Cardiac muscle cell (in vitro differentiated cells and primary cell): ENCODE measurements around the gene PDZRN4. TPM values are rescaled to one million over a fixed set of nuclear protein-coding genes. Genes with fewer than 3 reads are reported as not detected.
"Not testable (repeated sequence)": the region's sequence is repeated elsewhere in the genome, so short reads cannot be mapped to it uniquely, and the experiment has no call there.

Experiments
- DNase-seq, 2 donors: peaks; one replicate each; pipeline versions ENCODE4 v3.0.0 to v3.0.0-alpha.2; 2010 to 2017; ENCODE audit warnings: low read depth in 1 of 2, low spot score in 1 of 2
- H3K27ac ChIP-seq: fragments of 200-600 bp; sonication (generic); 2 replicates; pipeline ENCODE4 v1.5.1; 2016
- H3K27me3 ChIP-seq: fragments of 200-600 bp; sonication (generic); 2 replicates; pipeline ENCODE4 v1.6.0; 2016; ENCODE audit warnings: control low read depth
- H3K36me3 ChIP-seq: fragments of 200-600 bp; sonication (generic); 2 replicates; pipeline ENCODE4 v1.5.1; 2016; ENCODE audit warnings: control low read depth
- H3K4me1 ChIP-seq: fragments of 200-600 bp; sonication (generic); 2 replicates; pipeline ENCODE4 v1.8.1; 2017; ENCODE audit warnings: low read depth, mild to moderate bottlenecking, mixed run types
- H3K4me3 ChIP-seq: fragments of 200-600 bp; sonication (generic); 2 replicates; pipeline ENCODE4 v1.5.1; 2016; ENCODE audit warnings: mild to moderate bottlenecking
- H3K9me3 ChIP-seq: fragments of 200-600 bp; sonication (generic); 2 replicates; pipeline ENCODE4 v1.5.1; 2017; ENCODE audit warnings: low read depth, mild to moderate bottlenecking, control low read depth
- polyA plus RNA-seq: library from polyadenylated mRNA; unstranded; fragments of >200 nt; fragmentation: Nextera tagmentation; extraction: Ambion mirVana; gene quantifications from 2 replicates; pipeline ENCODE4 v1.2.1, GENCODE V29; 2016
- total RNA-seq: library from RNA; depleted of rRNA; stranded (reverse); fragments of >200 nt; gene quantifications from 2 replicates; pipeline ENCODE4 v1.2.3, GENCODE V29; 2016
- TF ChIP-seq, protein P1 (sequence below): IDR thresholded peaks from 2 replicates; pipeline ENCODE4 v1.5.1; 2012; ENCODE audit warnings: low read depth, mild to moderate bottlenecking, low read length

The PDZRN4 gene
- total and polyA plus RNA-seq, 2 experiments from 2014 or later = 2.9 to 5.0 TPM

DNA sequence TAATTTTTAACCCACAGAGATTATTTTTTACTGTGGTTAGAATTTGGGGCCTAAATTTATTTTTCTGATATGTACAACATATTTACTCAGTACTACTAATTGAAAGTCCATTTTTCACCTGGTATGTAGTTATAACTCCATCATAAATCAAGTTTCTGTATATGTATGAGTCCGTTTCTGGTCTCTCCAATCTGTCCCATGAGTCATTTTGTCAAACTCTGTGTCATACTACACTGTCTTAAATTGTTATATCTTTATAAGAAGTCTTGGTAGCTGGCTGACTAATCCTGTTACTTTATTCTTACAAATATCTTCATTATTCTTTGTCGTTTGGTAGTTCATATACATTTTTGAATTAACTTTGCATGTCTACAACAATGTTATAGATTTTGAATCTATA is 344.0 kb downstream of the PDZRN4 start:
- Histone ChIP-seq H3K27ac (no peak overlapping the region), H3K4me1 (peaks cover 10% of the 10 kb centered on the region), H3K36me3 (no peaks in the 10 kb centered on the region), H3K27me3 (no peaks in the 10 kb centered on the region), H3K9me3 (no peaks in the 10 kb centered on the region), H3K4me3 (no peak overlapping the region)
- DNase-seq = no peak
- TF ChIP-seq, protein P1, sequence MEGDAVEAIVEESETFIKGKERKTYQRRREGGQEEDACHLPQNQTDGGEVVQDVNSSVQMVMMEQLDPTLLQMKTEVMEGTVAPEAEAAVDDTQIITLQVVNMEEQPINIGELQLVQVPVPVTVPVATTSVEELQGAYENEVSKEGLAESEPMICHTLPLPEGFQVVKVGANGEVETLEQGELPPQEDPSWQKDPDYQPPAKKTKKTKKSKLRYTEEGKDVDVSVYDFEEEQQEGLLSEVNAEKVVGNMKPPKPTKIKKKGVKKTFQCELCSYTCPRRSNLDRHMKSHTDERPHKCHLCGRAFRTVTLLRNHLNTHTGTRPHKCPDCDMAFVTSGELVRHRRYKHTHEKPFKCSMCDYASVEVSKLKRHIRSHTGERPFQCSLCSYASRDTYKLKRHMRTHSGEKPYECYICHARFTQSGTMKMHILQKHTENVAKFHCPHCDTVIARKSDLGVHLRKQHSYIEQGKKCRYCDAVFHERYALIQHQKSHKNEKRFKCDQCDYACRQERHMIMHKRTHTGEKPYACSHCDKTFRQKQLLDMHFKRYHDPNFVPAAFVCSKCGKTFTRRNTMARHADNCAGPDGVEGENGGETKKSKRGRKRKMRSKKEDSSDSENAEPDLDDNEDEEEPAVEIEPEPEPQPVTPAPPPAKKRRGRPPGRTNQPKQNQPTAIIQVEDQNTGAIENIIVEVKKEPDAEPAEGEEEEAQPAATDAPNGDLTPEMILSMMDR = no peak

DNA sequence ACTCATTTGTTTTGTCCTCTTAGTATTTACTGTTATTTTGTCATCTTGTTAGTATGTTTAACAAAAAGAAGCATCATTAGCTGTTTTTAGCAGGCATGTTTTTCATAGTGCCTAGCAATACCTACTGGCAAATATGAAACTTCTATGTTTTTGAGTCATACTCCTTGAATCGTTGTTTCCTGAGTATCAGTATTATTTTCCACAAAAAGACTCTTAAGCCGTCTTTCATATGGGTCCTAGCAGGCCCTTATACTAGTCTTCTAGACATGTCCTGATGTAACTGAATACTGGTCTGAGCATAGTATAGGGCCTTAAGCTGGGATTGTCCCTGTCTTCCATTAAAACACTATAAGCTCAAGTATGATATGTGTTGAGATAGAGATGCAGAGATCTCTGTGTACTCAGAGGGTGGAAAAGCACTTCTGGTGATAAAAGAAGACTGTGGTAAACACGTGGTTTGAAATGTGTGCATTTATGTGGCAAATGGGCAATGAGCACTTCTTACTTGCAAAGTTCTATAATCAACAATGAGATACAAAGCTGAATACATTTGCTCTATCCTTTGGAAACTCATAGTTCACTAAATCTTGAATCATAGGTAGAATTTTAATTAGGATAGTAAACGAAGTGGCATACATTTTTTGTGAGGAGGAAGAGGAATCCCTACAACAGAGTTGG is 348.8 kb downstream of the PDZRN4 start:
- H3K4me1 ChIP-seq = peaks cover 18% of the 10 kb centered on the region

DNA sequence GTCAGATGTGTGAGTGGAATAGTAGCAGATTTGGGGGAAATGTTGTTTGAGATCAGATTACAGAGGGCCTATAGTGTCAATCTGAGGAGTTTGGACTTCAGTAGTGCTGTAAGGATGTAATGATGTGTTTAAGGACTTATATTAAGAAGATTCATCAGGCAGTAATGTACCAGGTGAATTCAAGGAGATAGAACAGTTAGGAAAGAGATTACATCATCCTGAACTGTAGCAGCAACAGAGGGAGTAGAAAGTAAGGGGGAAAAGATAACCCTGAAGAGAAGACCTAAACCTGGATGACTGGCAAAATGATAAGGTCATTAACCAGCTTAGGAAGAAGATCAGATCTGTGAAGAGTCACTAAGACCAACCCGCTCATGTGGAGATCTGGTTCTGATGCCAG is 349.4 kb downstream of the PDZRN4 start:
- TF ChIP-seq, protein P1 = no peak
- Histone ChIP-seq H3K36me3 (no peaks in the 10 kb centered on the region), H3K27ac (no peak overlapping the region), H3K9me3 (no peaks in the 10 kb centered on the region), H3K27me3 (no peaks in the 10 kb centered on the region), H3K4me1 (peaks cover 24% of the 10 kb centered on the region), H3K4me3 (no peak overlapping the region)
- DNase-seq = no peak

More for the DNA sequence above, 348.8 kb downstream of the PDZRN4 start:
- no peaks in the 10 kb centered on the region for H3K9me3 ChIP-seq
- DNase-seq = no peak
- TF ChIP-seq, protein P1 = no peak
- H3K36me3 ChIP-seq = no peaks in the 10 kb centered on the region
- H3K27ac ChIP-seq = no peak overlapping the region
- no peak overlapping the region for H3K4me3 ChIP-seq
- H3K27me3 ChIP-seq = no peaks in the 10 kb centered on the region

DNA sequence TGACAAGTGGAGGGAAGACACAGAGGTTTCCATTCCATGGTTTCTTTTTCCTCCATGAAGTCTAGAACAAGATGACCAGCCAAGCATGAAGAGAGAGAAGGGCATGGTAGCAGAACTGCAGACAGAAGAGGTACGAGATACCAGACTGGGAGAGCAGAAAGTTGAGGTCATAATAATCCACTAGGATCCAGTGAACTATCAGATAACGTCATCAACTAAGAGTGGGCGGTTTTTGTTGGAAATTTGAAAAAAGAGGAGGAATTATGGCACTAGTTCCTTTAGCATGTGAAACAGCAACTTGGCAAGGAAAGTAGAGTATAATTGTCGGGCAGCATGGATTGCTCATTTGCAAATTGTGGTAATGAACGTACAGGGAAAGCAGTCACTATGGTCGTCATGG is 357.6 kb downstream of the PDZRN4 start:
- TF ChIP-seq, protein P1 = no peak
- H3K4me3 ChIP-seq = no peak overlapping the region
- no peaks in the 10 kb centered on the region for H3K36me3 ChIP-seq
- H3K27me3 ChIP-seq = no peaks in the 10 kb centered on the region
- no peaks in the 10 kb centered on the region for H3K9me3 ChIP-seq
- peaks cover 19% of the 10 kb centered on the region for H3K4me1 ChIP-seq
- H3K27ac ChIP-seq = no peak overlapping the region
- no peak for DNase-seq

DNA sequence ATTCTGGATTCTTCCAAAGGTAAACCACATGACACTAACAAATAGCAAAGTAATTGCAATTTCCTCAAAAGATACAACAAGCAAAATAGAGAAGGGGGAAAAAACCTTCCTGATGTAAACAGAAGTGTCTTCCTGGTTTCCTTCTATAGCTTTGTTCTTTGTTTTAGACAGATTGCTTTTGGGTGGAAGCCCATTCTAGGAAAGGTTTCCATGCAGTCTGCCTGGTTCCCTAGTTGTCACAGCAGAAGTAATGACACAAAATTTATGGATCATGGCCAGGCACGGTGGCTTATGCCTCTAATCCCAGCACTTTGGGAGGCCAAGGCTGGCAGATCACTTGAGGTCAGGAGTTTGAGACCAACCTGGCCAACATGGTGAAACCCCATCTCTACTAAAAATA is 359.0 kb downstream of the PDZRN4 start:
- not testable (repeated sequence) for H3K27me3 ChIP-seq, H3K27ac ChIP-seq, H3K4me3 ChIP-seq

GRCh38 chr12:41548926-41549325 is 360.8 kb downstream of the PDZRN4 start:
- TF ChIP-seq, protein P1 = no peak
- H3K9me3 ChIP-seq = no peaks in the 10 kb centered on the region
- H3K4me3 ChIP-seq = no peak overlapping the region
- no peaks in the 10 kb centered on the region for H3K27me3 ChIP-seq
- no peak overlapping the region for H3K27ac ChIP-seq
- no peak for DNase-seq
- no peaks in the 10 kb centered on the region for H3K36me3 ChIP-seq
- peaks cover 7% of the 10 kb centered on the region for H3K4me1 ChIP-seq

More for the DNA sequence above, 359.0 kb downstream of the PDZRN4 start:
- H3K4me1 ChIP-seq = peaks cover 14% of the 10 kb centered on the region
- H3K36me3 ChIP-seq, DNase-seq, H3K9me3 ChIP-seq: not testable (repeated sequence)
